Endothelial cell of umbilical vein (primary cell): ENCODE measurements around the gene RHD. TPM values are rescaled to one million over a fixed set of nuclear protein-coding genes. Genes with fewer than 3 reads are reported as not detected.
"Not testable (repeated sequence)": the region's sequence is repeated elsewhere in the genome, so short reads cannot be mapped to it uniquely, and the experiment has no call there.

ENCODE experiments used
- BruUV-seq: library from RNA; stranded (reverse); fragments of 400-500 nt; replicated peaks from 2 replicates; lab custom pipeline; 2021; lab: Mats Ljungman, UMichigan
- CTCF ChIA-PET: fragments of 300-600, 350-600 bp; sonication (Branson Sonifier 250); formaldehyde crosslinking; loops from one replicate; lab custom pipeline; 2021; ENCODE audit warnings: antibody characterized with exemption, inconsistent platforms; lab: Charles Lee
- POLR2A ChIA-PET: fragments of 300-600, 350-600 bp; sonication (Branson Sonifier 250); formaldehyde crosslinking; loops from one replicate; lab custom pipeline; 2021; ENCODE audit warnings: antibody characterized with exemption, inconsistent platforms; lab: Charles Lee
- DNase-seq: peaks from one replicate; pipeline ENCODE4 v3.0.0-alpha.2; 2011; ENCODE audit warnings: low read depth, low spot score
- FAIRE-seq: peaks from 2 replicates; lab custom pipeline; 2011; peaks lifted over from hg19 to GRCh38; lab: Jason Lieb, UNC
- H2AFZ ChIP-seq: 2 replicates; pipeline ENCODE4 v1.6.0; 2012; ENCODE audit warnings: low read depth, low read length, control low read depth, inconsistent platforms
- H3K27ac ChIP-seq: 2 replicates; pipeline ENCODE4 v1.5.1; 2011; ENCODE audit warnings: low read depth, mild to moderate bottlenecking, control low read depth, low read length, moderate library complexity; ENCODE audit not compliant: insufficient read depth
- H3K27me3 ChIP-seq, 2 experiments: 2 replicates each; pipeline versions ENCODE4 v1.6.0 to v1.6.1; 2011; ENCODE audit warnings: low read length in 2 of 2, mixed read lengths in 1 of 2; ENCODE audit not compliant: control insufficient read depth in 2 of 2, insufficient read depth in 2 of 2
- H3K36me3 ChIP-seq, 2 experiments: 2 replicates in 1 of 2; 3 replicates in 1 of 2; pipeline ENCODE4 v1.5.1; 2011; ENCODE audit warnings: low read length in 2 of 2, mild to moderate bottlenecking in 1 of 2, moderate library complexity in 1 of 2; ENCODE audit not compliant: control insufficient read depth in 2 of 2, insufficient read depth in 2 of 2; ENCODE audit errors: extremely low read depth in 1 of 2
- H3K4me1 ChIP-seq: 3 replicates; pipeline ENCODE4 v1.5.1; 2011; ENCODE audit warnings: mild to moderate bottlenecking, low read length; ENCODE audit not compliant: control insufficient read depth, insufficient read depth; ENCODE audit errors: extremely low read depth
- H3K4me2 ChIP-seq: 2 replicates; pipeline ENCODE4 v1.6.1; 2011; ENCODE audit warnings: low read length, control low read depth, mixed read lengths; ENCODE audit not compliant: insufficient read depth
- H3K4me3 ChIP-seq, 3 experiments: fragments of 200-600 bp in 1 of 3; sonication (generic), shearing (Covaris generic) in 1 of 3; replicated peaks in 1 of 3; 2 replicates each; pipeline ENCODE4 v1.5.1; 2011 to 2016; ENCODE audit warnings: control low read depth in 3 of 3, low read length in 3 of 3, mild to moderate bottlenecking in 2 of 3, inconsistent platforms in 1 of 3, low read depth in 1 of 3, moderate library complexity in 1 of 3; ENCODE audit not compliant: insufficient read depth in 1 of 3
- H3K79me2 ChIP-seq: 2 replicates; pipeline ENCODE4 v1.6.0; 2012; ENCODE audit warnings: low read length, inconsistent platforms; ENCODE audit not compliant: control insufficient read depth, insufficient read depth
- H3K9ac ChIP-seq: replicated peaks from 2 replicates; pipeline ENCODE3; 2011; ENCODE audit warnings: low read length, control low read depth; ENCODE audit not compliant: insufficient read depth; ENCODE audit errors: extremely low read depth
- H3K9me1 ChIP-seq: replicated peaks from 3 replicates; pipeline ENCODE4 v1.6.0; 2011; ENCODE audit warnings: mild to moderate bottlenecking, low read length; ENCODE audit not compliant: control insufficient read depth, insufficient read depth; ENCODE audit errors: extremely low read depth
- H3K9me3 ChIP-seq: replicated peaks from 2 replicates; pipeline ENCODE4 v1.5.1; 2012; ENCODE audit warnings: low read length, inconsistent platforms; ENCODE audit not compliant: control insufficient read depth, insufficient read depth
- H4K20me1 ChIP-seq: replicated peaks from 2 replicates; pipeline ENCODE3; 2011; ENCODE audit warnings: mild to moderate bottlenecking, low read length; ENCODE audit not compliant: control insufficient read depth, insufficient read depth; ENCODE audit errors: extremely low read depth
- dilution Hi-C: fragments of 300-500 bp; cut with MboI; formaldehyde crosslinking; loops from one replicate; pipeline ENCODE4 v1.15.0; 2019; ENCODE audit warnings: low sequenced_read_pairs; ENCODE audit not compliant: extremely low pct_ligation_motif_present
- intact Hi-C: fragments of 100-400 bp; cut with micrococcal nuclease; formaldehyde crosslinking; loops from one replicate; pipeline ENCODE4 v1.10.0; 2022
- polyA plus RNA-seq, 4 experiments: library from polyadenylated mRNA; depleted of rRNA in 3 of 4; stranded (reverse) in 3 of 4; unstranded in 1 of 4; fragments of >200 nt; gene quantifications; 2 replicates each; pipeline versions ENCODE4 v1.2.1 to v1.2.3, GENCODE V29; 2011 to 2012; ENCODE audit warnings: missing spikeins in 1 of 4
- total RNA-seq: library from RNA; stranded (reverse); gene quantifications from 2 replicates; pipeline ENCODE4 v1.2.3, GENCODE V29; 2021

The RHD gene
- total and polyA plus RNA-seq, 2 donors (not counting 3 experiments of a cell fraction or from before 2014, with no cell fraction given): not detected

DNA sequence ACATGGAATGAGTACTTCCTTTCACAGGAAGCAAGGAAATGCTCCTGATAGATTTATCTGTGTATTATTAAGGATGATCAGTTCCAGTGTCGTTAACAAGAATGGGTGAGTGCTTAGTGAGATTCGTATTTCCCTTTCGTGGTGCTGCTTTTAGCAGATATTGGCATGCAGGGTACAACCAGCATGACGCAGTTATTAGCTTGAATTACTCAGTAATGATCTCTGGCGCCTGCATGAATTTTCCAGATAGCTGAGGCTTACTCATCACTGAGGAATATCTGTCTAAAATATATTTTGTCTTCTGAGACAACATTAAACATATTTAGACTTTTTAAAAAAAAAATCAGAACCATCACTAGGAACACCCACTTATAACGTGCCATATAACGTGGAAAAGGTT is 99.4 kb downstream of the RHD start:
- peak; percentile 24 for FAIRE-seq
- H3K9ac ChIP-seq, H3K4me2 ChIP-seq: not testable (repeated sequence)

DNA sequence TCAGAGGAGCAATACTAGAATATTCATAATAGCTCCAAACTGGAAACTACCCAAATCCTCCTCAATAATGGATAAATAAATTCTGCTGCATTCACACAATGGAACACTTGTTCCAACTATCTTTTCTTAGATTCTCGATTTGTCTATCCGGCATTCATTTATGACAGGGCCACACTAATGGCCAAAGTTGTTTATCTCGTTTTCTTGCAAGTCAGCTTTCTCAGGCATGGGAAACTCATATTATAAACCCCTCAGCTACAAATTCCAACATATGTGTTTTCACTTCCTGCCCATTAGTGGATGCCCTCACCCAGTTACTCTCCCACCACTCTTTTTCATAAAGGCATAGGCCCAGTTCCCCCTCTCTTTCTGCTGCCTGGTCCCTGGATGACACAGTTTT is 106.1 kb downstream of the RHD start:
- H3K27ac ChIP-seq, DNase-seq, POLR2A ChIA-PET, intact Hi-C loops, H2AFZ ChIP-seq, H3K9me3 ChIP-seq, H3K9ac ChIP-seq, H3K4me3 ChIP-seq, H3K4me1 ChIP-seq, dilution Hi-C loops, H3K79me2 ChIP-seq, FAIRE-seq, H3K9me1 ChIP-seq, H3K4me2 ChIP-seq, BruUV-seq, H4K20me1 ChIP-seq, H3K27me3 ChIP-seq, H3K36me3 ChIP-seq: not testable (repeated sequence)
- CTCF ChIA-PET: interaction anchor here (1.3 kb wide), 1 partner anchor 195 kb away, joined by 3 read pairs; no protein-coding TSS in a partner anchor

More for the DNA sequence above, 99.4 kb downstream of the RHD start:
- H3K4me3 ChIP-seq, H3K9me3 ChIP-seq, CTCF ChIA-PET, H3K36me3 ChIP-seq, H3K79me2 ChIP-seq, H3K9me1 ChIP-seq, intact Hi-C loops, dilution Hi-C loops, BruUV-seq, H4K20me1 ChIP-seq, H3K4me1 ChIP-seq, H3K27me3 ChIP-seq, DNase-seq, POLR2A ChIA-PET, H3K27ac ChIP-seq, H2AFZ ChIP-seq: not testable (repeated sequence)

Other genes starting within 250 kb of the RHD start
- 38.0 and 40.2 TPM in 2 replicates for gene SYF2, start 40.0 kb upstream of the RHD start, total RNA-seq
- 5.9 and 9.3 TPM in 2 replicates for gene SYF2, start 40.0 kb upstream of the RHD start, polyA plus RNA-seq
- gene RSRP1, start 25.1 kb upstream of the RHD start, total RNA-seq: 99.4 and 102 TPM in 2 replicates
- 42.5 and 50.5 TPM in 2 replicates for gene RSRP1, start 25.1 kb upstream of the RHD start, polyA plus RNA-seq
- gene TMEM50A, start 65.8 kb downstream of the RHD start, total RNA-seq: 130 and 140 TPM in 2 replicates
- 86.2 and 125 TPM in 2 replicates for gene TMEM50A, start 65.8 kb downstream of the RHD start, polyA plus RNA-seq
- not detected in 2 replicates for gene RHCE, start 148.3 kb downstream of the RHD start, total RNA-seq
- 0.07 and 0.14 TPM in 2 replicates for gene RHCE, start 148.3 kb downstream of the RHD start, polyA plus RNA-seq
- 24.4 and 25.5 TPM in 2 replicates for gene MACO1, start 158.4 kb downstream of the RHD start, total RNA-seq
- gene MACO1, start 158.4 kb downstream of the RHD start, polyA plus RNA-seq: 7.0 and 7.7 TPM in 2 replicates